HepG2 (cell line): Measurements from ENCODE around the gene MRPL20. TPM values are rescaled to one million over a fixed set of nuclear protein-coding genes. Genes with fewer than 3 reads are reported as not detected.
A peak's percentile ranks its signal among the peaks of the same experiment; 100 is the strongest.

Source experiments
- ATF1 ChIP-seq: IDR thresholded peaks from 2 replicates; pipeline ENCODE4 v1.6.1; 2016; ENCODE audit warnings: mild to moderate bottlenecking, control low read depth
- CERS6 ChIP-seq: sonication (generic); formaldehyde crosslinking; IDR thresholded peaks from 2 replicates; pipeline ENCODE4 v1.5.0; 2020; ENCODE audit warnings: missing genetic modification reagents
- DMAP1 ChIP-seq: IDR thresholded peaks from 2 replicates; pipeline ENCODE4 v1.6.1; 2016
- GPBP1L1 ChIP-seq: sonication (generic); formaldehyde crosslinking; IDR thresholded peaks from 2 replicates; pipeline ENCODE4 v1.5.0; 2020; ENCODE audit warnings: mild to moderate bottlenecking, missing genetic modification reagents
- ONECUT2 ChIP-seq: sonication (generic); formaldehyde crosslinking; IDR thresholded peaks from 2 replicates; pipeline ENCODE4 v1.4.0; 2020; ENCODE audit warnings: missing genetic modification reagents
- PAWR ChIP-seq: sonication (generic); formaldehyde crosslinking; IDR thresholded peaks from 2 replicates; pipeline ENCODE4 v1.4.0; 2020; ENCODE audit warnings: missing genetic modification reagents, mild to moderate bottlenecking, borderline replicate concordance
- SP1 ChIP-seq, 2 experiments: fragments of 450-650 bp in 1 of 2; sonication (generic) in 1 of 2; formaldehyde crosslinking in 1 of 2; IDR thresholded peaks; 2 replicates each; pipeline versions ENCODE4 v1.4.0 to v1.6.1; 2016 to 2020; ENCODE audit warnings: missing genetic modification reagents in 1 of 2
- ZBTB25 ChIP-seq: IDR thresholded peaks from 2 replicates; pipeline ENCODE4 v1.6.1; 2018; ENCODE audit warnings: missing genetic modification reagents
- ZNF557 ChIP-seq: sonication (generic); formaldehyde crosslinking; IDR thresholded peaks from 2 replicates; pipeline ENCODE4 v1.4.0; 2020; ENCODE audit warnings: missing genetic modification reagents
- ZNF644 ChIP-seq: IDR thresholded peaks from 2 replicates; pipeline ENCODE4 v1.6.1; 2016; ENCODE audit warnings: low read depth
- ZNF646 ChIP-seq: sonication (generic); formaldehyde crosslinking; IDR thresholded peaks from 2 replicates; pipeline ENCODE4 v1.9.0; 2021; ENCODE audit warnings: mild to moderate bottlenecking, missing genetic modification reagents
- ZNF720 ChIP-seq: sonication (generic); formaldehyde crosslinking; IDR thresholded peaks from 2 replicates; pipeline ENCODE4 v1.4.0; 2020; ENCODE audit warnings: missing genetic modification reagents
- ZNF746 ChIP-seq: sonication (generic); formaldehyde crosslinking; IDR thresholded peaks from 2 replicates; pipeline ENCODE4 v1.8.0; 2022; ENCODE audit warnings: mild to moderate bottlenecking, missing genetic modification reagents
- polyA plus RNA-seq, 8 experiments: library from polyadenylated mRNA; depleted of rRNA in 3 of 8; stranded (reverse) in 7 of 8; unstranded in 1 of 8; fragments of >200 nt; fragmentation: Illumina TruSeq in 4 of 8; extraction: Trizol in 4 of 8; gene quantifications; 2 replicates each; pipeline versions ENCODE4 v1.2.1 to v1.2.3, GENCODE V29; 2011 to 2016; ENCODE audit warnings: low read depth in 4 of 8, missing spikeins in 1 of 8, mixed read lengths in 1 of 8; ENCODE audit not compliant: insufficient read depth in 1 of 8
- total RNA-seq, 5 experiments: library from RNA; depleted of rRNA; stranded (reverse); fragments of >200 nt; fragmentation: Illumina TruSeq; extraction: Trizol; gene quantifications; 2 replicates each; pipeline ENCODE4 v1.2.3, GENCODE V29; 2016; ENCODE audit warnings: low read depth in 1 of 5

MRPL20 gene
- total and polyA plus RNA-seq, 2 of the 13 experiments (the other 11 are each of a cell fraction or from before 2014, with no cell fraction given) = 59.2 to 127 TPM

GRCh38 chr1:1399187-1399871 lies 7.8 kb downstream of the MRPL20 start, which contains the start of gene CCNL2 (continued):
- TF ChIP-seq ZNF557 (no peak), GPBP1L1 (CRISPR knock-in tag) (no peak), ZBTB25 (CRISPR knock-in tag) (peak; percentile 51; the same call in 1 of the 2 replicates), CERS6 (CRISPR knock-in tag) (0 out of 2 replicates have a peak, but pooled peaks have one; percentile 3), ATF1 (CRISPR knock-in tag) (peak; percentile 83), DMAP1 (CRISPR knock-in tag) (peak; percentile 64; the same call in 1 of the 2 replicates), SP1 (IDR thresholded peaks at IDR 0.05) (peak; percentile 37; the same call in 1 of the 2 replicates), SP1 (CRISPR knock-in tag; IDR thresholded peaks at IDR 0.05) (peak; percentile 96), ZNF646 (CRISPR knock-in tag) (no peak), PAWR (CRISPR knock-in tag) (0 out of 2 replicates have a peak, but pooled peaks have one; percentile 83), ZNF644 (no peak), ZNF746 (CRISPR knock-in tag) (no peak; the same call in 1 of the 2 replicates), ONECUT2 (CRISPR knock-in tag) (no peak), ZNF720 (CRISPR knock-in tag) (no peak)
